ENCODE results near the gene GALNT7.

GALNT7 gene

DNA sequence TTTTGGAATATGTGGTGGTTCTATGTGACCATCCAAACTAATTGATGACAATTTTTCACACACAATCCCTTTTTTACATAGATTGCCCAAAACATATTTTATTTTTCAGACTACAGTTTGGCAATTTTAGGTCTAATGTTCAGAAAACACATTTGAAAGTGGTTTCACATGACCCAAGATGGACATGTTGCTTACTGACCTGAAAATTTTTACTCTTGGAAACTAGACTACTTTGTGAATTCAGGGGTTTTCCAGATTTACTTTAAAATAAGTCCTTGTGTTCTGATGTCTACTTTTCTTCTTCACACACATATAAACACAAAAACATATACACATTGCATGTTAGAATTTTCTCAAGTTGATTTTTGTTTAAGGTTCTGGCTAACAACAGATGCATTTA is 86.0 kb downstream of the GALNT7 start:
- H3K4me3 ChIP-seq (ENCODE audit: low read length in 2 of 2): no peak overlapping the region
- H3K27ac ChIP-seq (ENCODE audit: low read depth in 2 of 2, low read length in 2 of 2): no peak overlapping the region

DNA sequence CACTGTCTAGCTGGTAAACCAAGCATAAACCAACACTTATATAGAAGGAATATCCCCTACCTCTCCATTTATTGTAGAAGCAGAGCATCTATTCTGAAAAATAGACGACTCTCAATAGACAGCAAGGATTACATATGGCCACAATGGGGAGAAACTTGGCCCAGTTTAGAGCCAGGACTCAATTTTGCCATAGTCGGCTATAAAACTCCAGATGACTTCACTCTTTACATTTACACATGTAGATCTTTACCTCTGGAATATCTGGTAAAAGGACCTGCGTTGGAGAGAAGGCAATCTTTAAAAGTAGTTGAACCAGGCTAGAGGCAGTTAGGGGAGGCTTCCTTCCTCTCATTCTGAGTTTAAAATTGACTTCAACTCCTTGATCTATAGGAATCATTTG is 88.2 kb downstream of the GALNT7 start:
- no peaks in the 10 kb centered on the region for H3K9me3 ChIP-seq (ENCODE audit: control insufficient read depth in 2 of 2, low read length in 2 of 2)
- no peaks in the 10 kb centered on the region for H3K27me3 ChIP-seq (ENCODE audit: control insufficient read depth in 2 of 2, insufficient read depth in 2 of 2, low read length in 2 of 2)
- H3K9ac ChIP-seq (ENCODE audit: low read depth in 1 of 2, low read length in 2 of 2): no peak overlapping the region
- no peak overlapping the region for H3K27ac ChIP-seq (ENCODE audit: low read depth in 2 of 2, low read length in 2 of 2)
- H3K4me1 ChIP-seq (ENCODE audit: control insufficient read depth in 2 of 2, insufficient read depth in 2 of 2, low read length in 2 of 2): peaks cover 0 to 3% of the 10 kb centered on the region in 2 donors
- H3K4me3 ChIP-seq (ENCODE audit: low read length in 2 of 2): no peak overlapping the region
- no peaks in the 10 kb centered on the region for H3K36me3 ChIP-seq (ENCODE audit: control insufficient read depth in 2 of 2, insufficient read depth in 2 of 2, low read length in 2 of 2)

More for the DNA sequence above, 86.0 kb downstream of the GALNT7 start:
- Histone ChIP-seq H3K36me3 (ENCODE audit: control insufficient read depth in 2 of 2, insufficient read depth in 2 of 2, low read length in 2 of 2) (no peaks in the 10 kb centered on the region), H3K4me1 (ENCODE audit: control insufficient read depth in 2 of 2, insufficient read depth in 2 of 2, low read length in 2 of 2) (peaks cover 0 to 3% of the 10 kb centered on the region in 2 donors), H3K9me3 (ENCODE audit: control insufficient read depth in 2 of 2, low read length in 2 of 2) (no peaks in the 10 kb centered on the region), H3K27me3 (ENCODE audit: control insufficient read depth in 2 of 2, insufficient read depth in 2 of 2, low read length in 2 of 2) (no peaks in the 10 kb centered on the region), H3K9ac (ENCODE audit: low read depth in 1 of 2, low read length in 2 of 2) (no peak overlapping the region)

DNA sequence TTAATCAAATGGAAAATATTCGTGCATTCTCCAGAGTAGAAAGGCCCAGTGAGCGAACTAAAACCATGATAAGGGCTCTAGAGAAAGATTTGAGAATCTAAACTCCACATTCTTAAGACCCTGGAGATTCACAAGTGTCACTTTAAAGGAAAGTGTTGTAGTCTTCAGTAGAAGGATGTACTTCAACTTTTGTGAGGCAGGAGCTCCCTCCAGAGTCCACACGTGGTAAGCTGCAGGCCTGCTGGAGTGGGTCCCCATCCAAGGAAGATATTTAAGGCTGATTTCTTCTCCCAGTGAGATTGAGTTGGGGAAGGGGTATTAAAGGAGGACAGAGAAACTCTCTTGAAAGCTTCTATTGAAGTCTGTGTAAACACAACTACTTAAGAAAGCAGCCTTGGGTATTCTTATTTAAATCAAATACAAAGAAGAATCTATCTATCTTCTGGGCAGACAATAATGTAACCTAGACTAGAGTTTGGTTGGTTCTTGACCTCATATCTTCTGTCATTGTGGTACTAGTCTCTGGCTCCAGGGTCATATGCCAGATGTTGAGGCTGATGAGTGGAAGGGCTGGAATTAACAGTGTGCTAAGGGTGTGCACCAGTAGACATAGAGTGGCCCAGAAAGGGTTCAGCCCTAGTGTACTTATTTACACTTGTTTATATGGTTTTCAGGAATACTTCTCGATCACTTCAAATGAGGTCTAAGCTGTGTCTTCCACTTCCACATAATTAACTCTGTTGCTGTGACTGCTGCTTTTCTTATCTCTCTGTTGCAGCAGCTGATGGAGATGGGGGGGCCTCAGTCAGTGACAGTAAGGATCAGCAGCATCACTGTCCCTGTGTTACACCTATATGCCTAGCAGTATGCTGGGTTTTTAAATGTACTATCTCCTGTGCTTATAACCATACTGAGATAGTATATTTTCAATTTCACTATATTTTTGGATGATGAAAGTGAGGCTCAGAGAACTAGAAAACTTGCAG is 89.4 kb downstream of the GALNT7 start:
- Histone ChIP-seq H3K9me3 (ENCODE audit: control insufficient read depth in 2 of 2, low read length in 2 of 2) (no peaks in the 10 kb centered on the region), H3K27me3 (ENCODE audit: control insufficient read depth in 2 of 2, insufficient read depth in 2 of 2, low read length in 2 of 2) (no peaks in the 10 kb centered on the region), H3K4me1 (ENCODE audit: control insufficient read depth in 2 of 2, insufficient read depth in 2 of 2, low read length in 2 of 2) (no peaks in the 10 kb centered on the region), H3K9ac (ENCODE audit: low read depth in 1 of 2, low read length in 2 of 2) (no peak overlapping the region), H3K4me3 (ENCODE audit: low read length in 2 of 2) (no peak overlapping the region), H3K36me3 (ENCODE audit: control insufficient read depth in 2 of 2, insufficient read depth in 2 of 2, low read length in 2 of 2) (no peaks in the 10 kb centered on the region), H3K27ac (ENCODE audit: low read depth in 2 of 2, low read length in 2 of 2) (no peak overlapping the region)

DNA sequence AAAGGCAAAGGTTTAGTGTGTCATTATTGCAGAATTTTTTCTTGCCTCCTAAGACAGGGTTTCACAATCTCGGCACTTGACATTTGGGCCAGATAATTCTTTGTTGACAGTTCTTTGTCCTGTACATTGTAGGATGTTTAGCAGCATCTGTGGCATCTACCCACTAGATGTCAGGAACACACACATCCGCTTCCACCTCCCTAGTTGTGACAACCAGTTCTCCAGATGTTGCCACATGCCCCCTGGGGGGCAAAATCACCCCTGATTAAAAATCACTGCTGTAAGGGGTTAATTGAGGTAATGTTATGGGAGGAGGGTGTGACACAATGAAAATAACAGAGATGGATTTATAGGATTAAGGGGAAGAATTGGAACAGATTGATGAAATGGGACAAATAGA is 90.3 kb downstream of the GALNT7 start:
- Histone ChIP-seq H3K9ac (ENCODE audit: low read depth in 1 of 2, low read length in 2 of 2) (no peak overlapping the region), H3K9me3 (ENCODE audit: control insufficient read depth in 2 of 2, low read length in 2 of 2) (no peaks in the 10 kb centered on the region), H3K4me1 (ENCODE audit: control insufficient read depth in 2 of 2, insufficient read depth in 2 of 2, low read length in 2 of 2) (no peaks in the 10 kb centered on the region), H3K4me3 (ENCODE audit: low read length in 2 of 2) (no peak overlapping the region), H3K36me3 (ENCODE audit: control insufficient read depth in 2 of 2, insufficient read depth in 2 of 2, low read length in 2 of 2) (no peaks in the 10 kb centered on the region), H3K27me3 (ENCODE audit: control insufficient read depth in 2 of 2, insufficient read depth in 2 of 2, low read length in 2 of 2) (no peaks in the 10 kb centered on the region), H3K27ac (ENCODE audit: low read depth in 2 of 2, low read length in 2 of 2) (no peak overlapping the region)

GRCh38 chr4:173259310-173259709 is 90.7 kb downstream of the GALNT7 start:
- Histone ChIP-seq H3K4me3 (ENCODE audit: low read length in 2 of 2) (no peak overlapping the region), H3K9ac (ENCODE audit: low read depth in 1 of 2, low read length in 2 of 2) (no peak overlapping the region), H3K27ac (ENCODE audit: low read depth in 2 of 2, low read length in 2 of 2) (no peak overlapping the region), H3K27me3 (ENCODE audit: control insufficient read depth in 2 of 2, insufficient read depth in 2 of 2, low read length in 2 of 2) (no peaks in the 10 kb centered on the region), H3K4me1 (ENCODE audit: control insufficient read depth in 2 of 2, insufficient read depth in 2 of 2, low read length in 2 of 2) (peaks cover 0 to 2% of the 10 kb centered on the region in 2 donors), H3K36me3 (ENCODE audit: control insufficient read depth in 2 of 2, insufficient read depth in 2 of 2, low read length in 2 of 2) (no peaks in the 10 kb centered on the region), H3K9me3 (ENCODE audit: control insufficient read depth in 2 of 2, low read length in 2 of 2) (no peaks in the 10 kb centered on the region)

GRCh38 chr4:173261052-173261451 is 92.4 kb downstream of the GALNT7 start:
- Histone ChIP-seq H3K27ac (ENCODE audit: low read depth in 2 of 2, low read length in 2 of 2) (no peak overlapping the region), H3K4me1 (ENCODE audit: control insufficient read depth in 2 of 2, insufficient read depth in 2 of 2, low read length in 2 of 2) (peaks cover 3% of the 10 kb centered on the region in 2 donors), H3K27me3 (ENCODE audit: control insufficient read depth in 2 of 2, insufficient read depth in 2 of 2, low read length in 2 of 2) (no peaks in the 10 kb centered on the region), H3K36me3 (ENCODE audit: control insufficient read depth in 2 of 2, insufficient read depth in 2 of 2, low read length in 2 of 2) (no peaks in the 10 kb centered on the region), H3K9ac (ENCODE audit: low read depth in 1 of 2, low read length in 2 of 2) (no peak overlapping the region), H3K4me3 (ENCODE audit: low read length in 2 of 2) (no peak overlapping the region), H3K9me3 (ENCODE audit: control insufficient read depth in 2 of 2, low read length in 2 of 2) (no peaks in the 10 kb centered on the region)

DNA sequence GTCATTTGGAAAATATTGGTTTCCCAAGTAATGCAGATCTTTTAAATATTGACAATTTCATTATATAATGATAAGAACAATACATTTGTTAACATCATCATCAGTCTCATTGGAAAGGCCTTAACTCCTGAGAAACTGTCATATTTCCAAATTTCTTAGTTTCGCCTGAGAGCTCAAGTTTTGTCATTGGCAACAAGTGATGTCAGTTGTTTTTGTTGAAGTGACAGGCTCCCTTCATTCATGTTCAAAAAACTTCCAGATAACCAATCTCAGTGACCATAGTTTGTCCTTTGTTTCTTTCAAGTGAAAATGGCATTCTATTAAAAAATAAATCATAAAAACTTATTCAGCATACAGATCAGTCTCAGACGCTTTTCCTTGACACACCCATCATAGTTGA is 93.8 kb downstream of the GALNT7 start:
- no peaks in the 10 kb centered on the region for H3K27me3 ChIP-seq (ENCODE audit: control insufficient read depth in 2 of 2, insufficient read depth in 2 of 2, low read length in 2 of 2)
- no peak overlapping the region for H3K4me3 ChIP-seq (ENCODE audit: low read length in 2 of 2)
- H3K4me1 ChIP-seq (ENCODE audit: control insufficient read depth in 2 of 2, insufficient read depth in 2 of 2, low read length in 2 of 2): peaks cover 3% of the 10 kb centered on the region in 2 donors
- no peak overlapping the region for H3K27ac ChIP-seq (ENCODE audit: low read depth in 2 of 2, low read length in 2 of 2)
- H3K9ac ChIP-seq (ENCODE audit: low read depth in 1 of 2, low read length in 2 of 2): no peak overlapping the region
- H3K36me3 ChIP-seq (ENCODE audit: control insufficient read depth in 2 of 2, insufficient read depth in 2 of 2, low read length in 2 of 2): no peaks in the 10 kb centered on the region
- H3K9me3 ChIP-seq (ENCODE audit: control insufficient read depth in 2 of 2, low read length in 2 of 2): no peaks in the 10 kb centered on the region

DNA sequence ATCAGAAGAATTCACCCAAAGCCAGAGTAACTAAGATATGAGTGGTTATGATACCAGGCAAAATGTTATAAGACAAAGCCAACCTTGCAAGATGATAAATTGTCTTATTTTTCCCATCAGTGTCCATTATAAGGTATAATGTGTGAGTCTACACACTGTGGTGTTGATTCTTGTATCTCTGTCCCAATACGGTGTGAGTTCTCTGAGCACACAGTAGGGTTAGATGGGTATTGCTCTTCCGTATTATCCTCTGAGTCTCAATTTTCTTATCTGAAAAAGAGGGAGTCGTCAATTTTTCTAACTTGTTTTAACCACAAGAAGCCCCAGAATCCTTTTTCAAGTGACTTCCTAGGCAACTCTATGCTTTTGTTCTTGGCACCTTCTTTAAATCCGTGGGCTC is 95.6 kb downstream of the GALNT7 start:
- H3K27me3 ChIP-seq (ENCODE audit: control insufficient read depth in 2 of 2, insufficient read depth in 2 of 2, low read length in 2 of 2): no peaks in the 10 kb centered on the region
- no peak overlapping the region for H3K9ac ChIP-seq (ENCODE audit: low read depth in 1 of 2, low read length in 2 of 2)
- no peaks in the 10 kb centered on the region for H3K36me3 ChIP-seq (ENCODE audit: control insufficient read depth in 2 of 2, insufficient read depth in 2 of 2, low read length in 2 of 2)
- no peak overlapping the region for H3K27ac ChIP-seq (ENCODE audit: low read depth in 2 of 2, low read length in 2 of 2)
- H3K9me3 ChIP-seq (ENCODE audit: control insufficient read depth in 2 of 2, low read length in 2 of 2): no peaks in the 10 kb centered on the region
- H3K4me1 ChIP-seq (ENCODE audit: control insufficient read depth in 2 of 2, insufficient read depth in 2 of 2, low read length in 2 of 2): peaks cover 3% of the 10 kb centered on the region in 2 donors
- H3K4me3 ChIP-seq (ENCODE audit: low read length in 2 of 2): no peak overlapping the region

GRCh38 chr4:173264684-173265185 is 96.1 kb downstream of the GALNT7 start:
- H3K9me3 ChIP-seq (ENCODE audit: control insufficient read depth in 2 of 2, low read length in 2 of 2): no peaks in the 10 kb centered on the region
- H3K27ac ChIP-seq (ENCODE audit: low read depth in 2 of 2, low read length in 2 of 2): no peak overlapping the region

GRCh38 chr4:173265751-173266150 is 97.1 kb downstream of the GALNT7 start:
- H3K4me1 ChIP-seq (ENCODE audit: control insufficient read depth in 2 of 2, insufficient read depth in 2 of 2, low read length in 2 of 2): peaks cover 3% of the 10 kb centered on the region in 2 donors
- H3K4me3 ChIP-seq (ENCODE audit: low read length in 2 of 2): no peak overlapping the region
- no peak overlapping the region for H3K27ac ChIP-seq (ENCODE audit: low read depth in 2 of 2, low read length in 2 of 2)
- H3K27me3 ChIP-seq (ENCODE audit: control insufficient read depth in 2 of 2, insufficient read depth in 2 of 2, low read length in 2 of 2): no peaks in the 10 kb centered on the region
- H3K9me3 ChIP-seq (ENCODE audit: control insufficient read depth in 2 of 2, low read length in 2 of 2): no peaks in the 10 kb centered on the region
- no peak overlapping the region for H3K9ac ChIP-seq (ENCODE audit: low read depth in 1 of 2, low read length in 2 of 2)
- H3K36me3 ChIP-seq (ENCODE audit: control insufficient read depth in 2 of 2, insufficient read depth in 2 of 2, low read length in 2 of 2): no peaks in the 10 kb centered on the region

More at GRCh38 chr4:173264684-173265185, 96.1 kb downstream of the GALNT7 start:
- H3K4me3 ChIP-seq (ENCODE audit: low read length in 2 of 2): no peak overlapping the region
- H3K4me1 ChIP-seq (ENCODE audit: control insufficient read depth in 2 of 2, insufficient read depth in 2 of 2, low read length in 2 of 2): peaks cover 3% of the 10 kb centered on the region in 2 donors
- H3K9ac ChIP-seq (ENCODE audit: low read depth in 1 of 2, low read length in 2 of 2): no peak overlapping the region
- no peaks in the 10 kb centered on the region for H3K36me3 ChIP-seq (ENCODE audit: control insufficient read depth in 2 of 2, insufficient read depth in 2 of 2, low read length in 2 of 2)
- no peaks in the 10 kb centered on the region for H3K27me3 ChIP-seq (ENCODE audit: control insufficient read depth in 2 of 2, insufficient read depth in 2 of 2, low read length in 2 of 2)
